K562 (cell line): ENCODE data around the gene USP12. TPM values are rescaled to one million over a fixed set of nuclear protein-coding genes. Genes with fewer than 3 reads are reported as not detected.
A peak's percentile ranks its signal among the peaks of the same experiment; 100 is the strongest.

Source experiments
- E2F6 ChIP-seq, 2 experiments: IDR thresholded peaks; 2 replicates each; pipeline ENCODE4 v1.6.1; 2011; ENCODE audit warnings: borderline replicate concordance in 1 of 2, control low read depth in 1 of 2, low read depth in 1 of 2, low read length in 1 of 2, mild to moderate bottlenecking in 1 of 2, mixed read lengths in 1 of 2, moderate library complexity in 1 of 2; ENCODE audit not compliant: insufficient read depth in 1 of 2, insufficient read length in 1 of 2, poor library complexity in 1 of 2, severe bottlenecking in 1 of 2; ENCODE audit errors: extremely low read depth in 1 of 2
- ELF4 ChIP-seq: fragments of 450-650 bp; formaldehyde crosslinking; IDR thresholded peaks from 2 replicates; pipeline ENCODE4 v1.4.0; 2022; ENCODE audit warnings: missing genetic modification characterization
- JUNB ChIP-seq: fragments of 450-650 bp; formaldehyde crosslinking; conservative IDR thresholded peaks from 2 replicates; pipeline ENCODE4 v1.4.0; 2020; ENCODE audit warnings: mild to moderate bottlenecking
- MGA ChIP-seq: fragments of 450-650 bp; IDR thresholded peaks from 2 replicates; pipeline ENCODE4 v1.6.1; 2016; ENCODE audit warnings: mild to moderate bottlenecking, moderate library complexity
- NFYB ChIP-seq: IDR thresholded peaks from 2 replicates; pipeline ENCODE4 v1.6.1; 2011; ENCODE audit warnings: mild to moderate bottlenecking, moderate library complexity; ENCODE audit not compliant: insufficient read length; ENCODE audit errors: extremely low read depth
- NONO ChIP-seq, 2 experiments: fragments of 200-400 bp in 1 of 2; fragments of 450-650 bp in 1 of 2; formaldehyde crosslinking in 1 of 2; IDR thresholded peaks; 2 replicates each; pipeline ENCODE4 v1.6.1; 2017; ENCODE audit warnings: low read depth in 2 of 2, mild to moderate bottlenecking in 2 of 2, moderate library complexity in 2 of 2, low read length in 1 of 2
- POU5F1 ChIP-seq: fragments of 150-350 bp; IDR thresholded peaks from 2 replicates; pipeline ENCODE4 v1.6.1; 2014; ENCODE audit warnings: borderline replicate concordance, low read length, low read depth, mild to moderate bottlenecking; ENCODE audit not compliant: partially characterized antibody
- RHOXF2B ChIP-seq: fragments of 250-450 bp; sonication (Bioruptor Pico); conservative IDR thresholded peaks from 2 replicates; pipeline ENCODE4 v1.5.1; 2021
- TFE3 ChIP-seq: fragments of 450-650 bp; formaldehyde crosslinking; IDR thresholded peaks from 2 replicates; pipeline ENCODE4 v1.4.0; 2020; ENCODE audit warnings: mild to moderate bottlenecking, mixed read lengths
- ZBTB1 ChIP-seq: sonication (generic); formaldehyde crosslinking; IDR thresholded peaks from 2 replicates; pipeline ENCODE4 v1.8.1; 2023; ENCODE audit warnings: missing genetic modification reagents, low read depth, mild to moderate bottlenecking, borderline replicate concordance
- ZFX ChIP-seq: sonication (generic); formaldehyde crosslinking; IDR thresholded peaks from 2 replicates; pipeline ENCODE4 v1.8.0; 2022; ENCODE audit warnings: mild to moderate bottlenecking, missing genetic modification reagents, moderate library complexity
- ZNF143 ChIP-seq: sonication (generic); formaldehyde crosslinking; IDR thresholded peaks from 2 replicates; pipeline ENCODE4 v1.9.0; 2022; ENCODE audit warnings: mild to moderate bottlenecking, missing genetic modification reagents
- ZNF780A ChIP-seq: fragments of 250-450 bp; sonication (Bioruptor Pico); IDR thresholded peaks from 2 replicates; pipeline ENCODE4 v1.5.0; 2021; ENCODE audit warnings: mild to moderate bottlenecking
- polyA plus RNA-seq, 8 experiments: library from polyadenylated mRNA; depleted of rRNA in 4 of 8; stranded (reverse) in 5 of 8; unstranded in 3 of 8; fragments of >200 nt; fragmentation: Nextera tagmentation in 2 of 8; fragmentation: Illumina TruSeq in 1 of 8; extraction: Ambion mirVana in 2 of 8; extraction: Trizol in 1 of 8; gene quantifications; 2 replicates each; pipeline versions ENCODE4 v1.2.1 to v1.2.3, GENCODE V29; 2011 to 2014; ENCODE audit warnings: inconsistent platforms in 1 of 8, missing spikeins in 1 of 8
- total RNA-seq, 7 experiments: library from RNA; depleted of rRNA in 6 of 7; stranded (reverse); fragments of >200 nt in 6 of 7; fragmentation: Illumina TruSeq in 2 of 7; extraction: Trizol in 2 of 7; gene quantifications; 2 replicates each; pipeline versions ENCODE4 v1.2.1 to v1.2.3, GENCODE V29; 2011 to 2021; ENCODE audit warnings: low replicate concordance in 1 of 7

USP12 gene
- total and polyA plus RNA-seq, 9 of the 15 experiments (the other 6 are each of a cell fraction or from before 2014, with no cell fraction given) = 1.8 to 20.5 (median 13.3) TPM

GRCh38 chr13:27130979-27131623, 40.5 kb downstream of the USP12 start (continued):
- TF ChIP-seq RHOXF2B (CRISPR knock-in tag) (no peak), JUNB (no peak), NONO (IDR thresholded peaks at IDR 0.05; ENCODE audit: low read depth in 2 of 2, low read length in 1 of 2) (no peak), ZNF780A (CRISPR knock-in tag) (no peak), ZFX (CRISPR knock-in tag) (no peak), TFE3 (CRISPR knock-in tag) (peak; percentile 85), E2F6 (IDR thresholded peaks at IDR 0.05; ENCODE audit: borderline replicate concordance in 1 of 2, extremely low read depth in 1 of 2, insufficient read depth in 1 of 2, insufficient read length in 1 of 2, low read depth in 1 of 2, low read length in 1 of 2, poor library complexity in 1 of 2, severe bottlenecking in 1 of 2) (peak in 1 of 2 experiments; percentile 35), ZBTB1 (no peak), POU5F1 (no peak), ELF4 (CRISPR knock-in tag) (no peak), NFYB (no peak), ZNF143 (CRISPR knock-in tag) (no peak), MGA (0 out of 2 replicates have a peak, but pooled peaks have one; percentile 26)
